ENCODE data around the gene RTRAF.

RTRAF gene

DNA sequence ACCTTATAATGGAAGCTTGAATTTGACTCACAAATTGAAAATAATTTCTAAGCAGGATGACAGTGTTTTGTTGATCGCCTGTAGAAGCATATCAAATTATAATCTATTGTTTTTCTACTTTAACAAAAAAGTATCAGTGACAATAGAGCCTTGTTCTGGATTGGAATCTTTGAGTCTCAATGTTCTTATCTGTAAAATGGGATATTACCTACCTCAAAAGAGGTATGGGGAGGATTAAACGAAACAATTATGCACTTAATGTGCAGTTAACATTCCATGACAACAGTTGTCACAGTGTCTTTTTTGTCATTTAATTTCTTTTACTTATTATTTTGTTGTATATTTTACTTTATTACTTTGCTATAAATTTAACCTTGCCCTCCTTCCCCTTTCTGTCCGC, 1.1 kb downstream of the RTRAF start:
- DNase-seq (ENCODE audit: low read depth in 1 of 2, low spot score in 1 of 2): no peak
- Histone ChIP-seq H3K27ac (replicated peaks) (peak overlapping the region; percentile 87), H3K27me3 (ENCODE audit: insufficient read depth, poor library complexity, severe bottlenecking) (no peaks in the 10 kb centered on the region), H3K4me3 (replicated peaks; ENCODE audit: insufficient read depth, low read length) (peak overlapping the region; percentile 71)
- TF ChIP-seq, protein P1, sequence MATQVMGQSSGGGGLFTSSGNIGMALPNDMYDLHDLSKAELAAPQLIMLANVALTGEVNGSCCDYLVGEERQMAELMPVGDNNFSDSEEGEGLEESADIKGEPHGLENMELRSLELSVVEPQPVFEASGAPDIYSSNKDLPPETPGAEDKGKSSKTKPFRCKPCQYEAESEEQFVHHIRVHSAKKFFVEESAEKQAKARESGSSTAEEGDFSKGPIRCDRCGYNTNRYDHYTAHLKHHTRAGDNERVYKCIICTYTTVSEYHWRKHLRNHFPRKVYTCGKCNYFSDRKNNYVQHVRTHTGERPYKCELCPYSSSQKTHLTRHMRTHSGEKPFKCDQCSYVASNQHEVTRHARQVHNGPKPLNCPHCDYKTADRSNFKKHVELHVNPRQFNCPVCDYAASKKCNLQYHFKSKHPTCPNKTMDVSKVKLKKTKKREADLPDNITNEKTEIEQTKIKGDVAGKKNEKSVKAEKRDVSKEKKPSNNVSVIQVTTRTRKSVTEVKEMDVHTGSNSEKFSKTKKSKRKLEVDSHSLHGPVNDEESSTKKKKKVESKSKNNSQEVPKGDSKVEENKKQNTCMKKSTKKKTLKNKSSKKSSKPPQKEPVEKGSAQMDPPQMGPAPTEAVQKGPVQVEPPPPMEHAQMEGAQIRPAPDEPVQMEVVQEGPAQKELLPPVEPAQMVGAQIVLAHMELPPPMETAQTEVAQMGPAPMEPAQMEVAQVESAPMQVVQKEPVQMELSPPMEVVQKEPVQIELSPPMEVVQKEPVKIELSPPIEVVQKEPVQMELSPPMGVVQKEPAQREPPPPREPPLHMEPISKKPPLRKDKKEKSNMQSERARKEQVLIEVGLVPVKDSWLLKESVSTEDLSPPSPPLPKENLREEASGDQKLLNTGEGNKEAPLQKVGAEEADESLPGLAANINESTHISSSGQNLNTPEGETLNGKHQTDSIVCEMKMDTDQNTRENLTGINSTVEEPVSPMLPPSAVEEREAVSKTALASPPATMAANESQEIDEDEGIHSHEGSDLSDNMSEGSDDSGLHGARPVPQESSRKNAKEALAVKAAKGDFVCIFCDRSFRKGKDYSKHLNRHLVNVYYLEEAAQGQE (IDR thresholded peaks at IDR 0.05; ENCODE audit: insufficient replicate concordance, low read depth): no peak
- no peak for TF ChIP-seq SPI1 (IDR thresholded peaks at IDR 0.05; ENCODE audit: borderline replicate concordance, low read depth)

DNA sequence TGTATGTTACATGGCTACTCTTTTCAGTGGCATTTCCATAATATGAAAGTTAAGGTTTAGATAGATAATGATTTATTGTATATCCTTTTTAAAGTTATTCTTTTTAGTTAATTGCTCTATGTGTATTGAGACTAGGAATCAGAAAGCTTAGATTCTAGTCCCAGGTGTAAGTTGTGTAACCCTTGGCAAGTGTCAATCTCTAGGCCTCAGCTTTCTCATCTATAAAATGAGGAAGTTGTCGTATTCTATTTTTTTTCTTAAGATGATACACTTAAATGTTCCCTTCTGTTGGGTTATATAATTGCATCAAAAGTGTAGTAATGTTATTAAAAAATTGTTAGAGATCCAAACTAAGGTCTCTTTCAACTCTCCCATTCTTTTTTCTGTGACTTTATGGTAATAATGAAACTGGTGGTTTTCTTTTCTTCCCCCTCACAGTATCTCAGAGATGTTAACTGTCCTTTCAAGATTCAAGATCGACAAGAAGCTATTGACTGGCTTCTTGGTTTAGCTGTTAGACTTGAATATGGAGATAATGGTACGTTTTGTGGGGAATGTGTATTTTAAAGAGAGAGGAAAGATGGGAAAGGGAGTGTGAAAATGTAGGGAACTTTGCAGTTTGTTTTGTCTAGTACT, 4.1 kb downstream of the RTRAF start:
- TF ChIP-seq GABPA (IDR thresholded peaks at IDR 0.05; ENCODE audit: low read depth) (no peak), SPI1 (IDR thresholded peaks at IDR 0.05; ENCODE audit: borderline replicate concordance, low read depth) (no peak), POLR2AphosphoS5 (IDR thresholded peaks at IDR 0.05; ENCODE audit: low read depth) (no peak)
- TF ChIP-seq, protein P1 (IDR thresholded peaks at IDR 0.05; ENCODE audit: insufficient replicate concordance, low read depth): no peak
- TF ChIP-seq, protein P2, sequence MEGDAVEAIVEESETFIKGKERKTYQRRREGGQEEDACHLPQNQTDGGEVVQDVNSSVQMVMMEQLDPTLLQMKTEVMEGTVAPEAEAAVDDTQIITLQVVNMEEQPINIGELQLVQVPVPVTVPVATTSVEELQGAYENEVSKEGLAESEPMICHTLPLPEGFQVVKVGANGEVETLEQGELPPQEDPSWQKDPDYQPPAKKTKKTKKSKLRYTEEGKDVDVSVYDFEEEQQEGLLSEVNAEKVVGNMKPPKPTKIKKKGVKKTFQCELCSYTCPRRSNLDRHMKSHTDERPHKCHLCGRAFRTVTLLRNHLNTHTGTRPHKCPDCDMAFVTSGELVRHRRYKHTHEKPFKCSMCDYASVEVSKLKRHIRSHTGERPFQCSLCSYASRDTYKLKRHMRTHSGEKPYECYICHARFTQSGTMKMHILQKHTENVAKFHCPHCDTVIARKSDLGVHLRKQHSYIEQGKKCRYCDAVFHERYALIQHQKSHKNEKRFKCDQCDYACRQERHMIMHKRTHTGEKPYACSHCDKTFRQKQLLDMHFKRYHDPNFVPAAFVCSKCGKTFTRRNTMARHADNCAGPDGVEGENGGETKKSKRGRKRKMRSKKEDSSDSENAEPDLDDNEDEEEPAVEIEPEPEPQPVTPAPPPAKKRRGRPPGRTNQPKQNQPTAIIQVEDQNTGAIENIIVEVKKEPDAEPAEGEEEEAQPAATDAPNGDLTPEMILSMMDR (IDR thresholded peaks at IDR 0.05; ENCODE audit: insufficient read depth, low read length): no peak
- no peaks in the 10 kb centered on the region for H3K27me3 ChIP-seq (ENCODE audit: insufficient read depth, poor library complexity, severe bottlenecking)
- H3K4me3 ChIP-seq (replicated peaks; ENCODE audit: insufficient read depth, low read length): no peak overlapping the region
- no peak overlapping the region for H3K27ac ChIP-seq (replicated peaks)
- DNase-seq (ENCODE audit: low read depth in 1 of 2, low spot score in 1 of 2): no peak

DNA sequence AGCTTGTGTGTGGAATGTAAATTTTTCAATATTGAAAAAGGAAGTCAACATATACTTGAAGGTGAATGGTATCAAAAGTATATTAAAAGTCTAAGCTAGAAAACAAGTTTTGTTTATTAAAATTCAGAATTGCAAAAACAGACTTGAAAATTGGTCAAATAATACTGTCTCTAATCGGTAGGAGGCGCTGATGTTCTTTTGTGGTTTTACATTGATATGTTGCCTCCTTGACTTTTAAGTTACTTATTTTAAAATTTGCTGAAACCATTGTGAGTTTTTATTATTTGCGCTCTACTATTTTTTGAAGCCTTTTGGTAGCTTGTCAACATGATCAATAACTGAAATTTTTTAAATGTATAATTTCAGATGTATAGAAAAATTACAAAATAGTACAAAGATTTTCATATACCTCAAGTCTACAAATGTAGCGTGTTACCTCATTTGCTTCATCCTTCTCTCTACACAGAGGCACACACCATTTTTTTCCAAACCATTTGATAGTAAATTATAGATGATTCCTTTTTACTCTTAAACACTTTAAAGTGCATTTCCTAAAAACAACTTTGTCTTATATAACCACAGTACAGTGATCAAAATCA, 6.9 kb downstream of the RTRAF start:
- Histone ChIP-seq H3K27ac (replicated peaks) (no peak overlapping the region), H3K4me3 (replicated peaks; ENCODE audit: insufficient read depth, low read length) (no peak overlapping the region), H3K27me3 (ENCODE audit: insufficient read depth, poor library complexity, severe bottlenecking) (no peaks in the 10 kb centered on the region)
- TF ChIP-seq, protein P2 (IDR thresholded peaks at IDR 0.05; ENCODE audit: insufficient read depth, low read length): peak; percentile 41
- TF ChIP-seq SPI1 (IDR thresholded peaks at IDR 0.05; ENCODE audit: borderline replicate concordance, low read depth): no peak
- DNase-seq (ENCODE audit: low read depth in 1 of 2, low spot score in 1 of 2): no peak

DNA sequence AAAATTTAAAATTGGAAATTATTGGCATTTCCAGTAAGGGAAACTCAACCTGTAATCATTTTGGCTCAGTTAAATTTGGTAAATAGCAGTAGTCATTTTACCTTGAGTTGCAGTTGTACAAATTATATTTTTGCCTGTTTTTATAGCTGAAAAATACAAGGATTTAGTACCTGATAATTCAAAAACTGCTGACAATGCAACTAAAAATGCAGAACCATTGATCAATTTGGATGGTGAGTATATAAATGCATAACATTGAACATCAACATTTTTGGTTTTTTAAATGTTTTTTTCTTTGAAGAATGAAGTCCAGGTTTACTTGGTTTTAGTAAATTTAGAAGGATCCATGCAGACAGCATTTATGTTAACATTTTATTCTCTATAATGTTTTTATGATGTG, 9.0 kb downstream of the RTRAF start:
- Histone ChIP-seq H3K27me3 (ENCODE audit: insufficient read depth, poor library complexity, severe bottlenecking) (no peaks in the 10 kb centered on the region), H3K4me3 (replicated peaks; ENCODE audit: insufficient read depth, low read length) (no peak overlapping the region), H3K27ac (replicated peaks) (no peak overlapping the region)
- DNase-seq (ENCODE audit: low read depth in 1 of 2, low spot score in 1 of 2): no peak
- TF ChIP-seq GABPA (IDR thresholded peaks at IDR 0.05; ENCODE audit: low read depth) (no peak), POLR2AphosphoS5 (IDR thresholded peaks at IDR 0.05; ENCODE audit: low read depth) (no peak), SPI1 (IDR thresholded peaks at IDR 0.05; ENCODE audit: borderline replicate concordance, low read depth) (no peak)
- TF ChIP-seq, protein P2 (IDR thresholded peaks at IDR 0.05; ENCODE audit: insufficient read depth, low read length): no peak
- TF ChIP-seq, protein P1 (IDR thresholded peaks at IDR 0.05; ENCODE audit: insufficient replicate concordance, low read depth): no peak

All from HL-60 (cell line).